HepG2 (cell line): ENCODE measurements around the gene CTF1. TPM values are rescaled to one million over a fixed set of nuclear protein-coding genes. Genes with fewer than 3 reads are reported as not detected.
A peak's percentile ranks its signal among the peaks of the same experiment; 100 is the strongest.

Experiments used
- ERF ChIP-seq: IDR thresholded peaks from 2 replicates; pipeline ENCODE4 v1.6.1; 2018; ENCODE audit warnings: missing biosample characterization, missing genetic modification reagents
- FOXA1 ChIP-seq, 2 experiments: fragments of 450-650 bp in 1 of 2; sonication (generic) in 1 of 2; formaldehyde crosslinking in 1 of 2; IDR thresholded peaks; 2 replicates each; pipeline versions ENCODE4 v1.4.0 to v1.6.1; 2016 to 2020; ENCODE audit warnings: missing genetic modification reagents in 1 of 2
- GABPA ChIP-seq, 2 experiments: IDR thresholded peaks; 2 replicates each; pipeline ENCODE4 v1.6.1; 2011 to 2016; ENCODE audit warnings: low read depth in 2 of 2, low read length in 1 of 2, missing biosample characterization in 1 of 2, missing genetic modification characterization in 1 of 2
- HDAC1 ChIP-seq: sonication (generic); formaldehyde crosslinking; IDR thresholded peaks from 2 replicates; pipeline ENCODE4 v1.5.1; 2020; ENCODE audit warnings: mild to moderate bottlenecking, missing genetic modification reagents
- KAT8 ChIP-seq: IDR thresholded peaks from 2 replicates; pipeline ENCODE4 v1.6.1; 2016; ENCODE audit warnings: missing genetic modification reagents, missing compliant biosample characterization
- MEIS2 ChIP-seq: sonication (generic); formaldehyde crosslinking; IDR thresholded peaks from 2 replicates; pipeline ENCODE4 v1.9.0; 2021; ENCODE audit warnings: mild to moderate bottlenecking, missing genetic modification reagents
- NFATC3 ChIP-seq: sonication (generic); formaldehyde crosslinking; IDR thresholded peaks from 2 replicates; pipeline ENCODE4 v1.5.1; 2020; ENCODE audit warnings: mild to moderate bottlenecking, missing genetic modification reagents
- NR2F1 ChIP-seq, 2 experiments: fragments of 450-650 bp in 1 of 2; formaldehyde crosslinking in 1 of 2; IDR thresholded peaks; 2 replicates each; pipeline versions ENCODE4 v1.5.0 to v1.6.1; 2016 to 2020; ENCODE audit warnings: mild to moderate bottlenecking in 1 of 2, missing compliant biosample characterization in 1 of 2, missing genetic modification reagents in 1 of 2, moderate library complexity in 1 of 2
- PLRG1 ChIP-seq: fragments of 450-650 bp; conservative IDR thresholded peaks from 2 replicates; pipeline ENCODE4 v1.6.1; 2016
- RARG ChIP-seq: sonication (generic); formaldehyde crosslinking; IDR thresholded peaks from 2 replicates; pipeline ENCODE4 v1.4.0; 2020; ENCODE audit warnings: low read depth, mild to moderate bottlenecking, missing genetic modification reagents
- RXRA ChIP-seq: sonication (generic); formaldehyde crosslinking; IDR thresholded peaks from 2 replicates; pipeline ENCODE4 v1.5.1; 2020; ENCODE audit warnings: missing genetic modification reagents
- SALL1 ChIP-seq: sonication (generic); formaldehyde crosslinking; IDR thresholded peaks from 2 replicates; pipeline ENCODE4 v1.8.0; 2022; ENCODE audit warnings: mild to moderate bottlenecking, missing genetic modification reagents
- SCMH1 ChIP-seq: sonication (generic); formaldehyde crosslinking; IDR thresholded peaks from 2 replicates; pipeline ENCODE4 v1.9.0; 2021; ENCODE audit warnings: missing genetic modification reagents, mild to moderate bottlenecking, borderline replicate concordance
- SNAI1 ChIP-seq: sonication (generic); formaldehyde crosslinking; IDR thresholded peaks from 2 replicates; pipeline ENCODE4 v1.5.0; 2020; ENCODE audit warnings: mild to moderate bottlenecking, missing genetic modification reagents, borderline replicate concordance
- SP5 ChIP-seq: IDR thresholded peaks from 2 replicates; pipeline ENCODE4 v1.6.1; 2016; ENCODE audit warnings: low read depth, borderline replicate concordance
- YY1 ChIP-seq: IDR thresholded peaks from 2 replicates; pipeline ENCODE4 v1.6.1; 2011; ENCODE audit warnings: low read length, low read depth, moderate library complexity, mild to moderate bottlenecking; ENCODE audit not compliant: insufficient read depth, insufficient replicate concordance
- ZBTB38 ChIP-seq: sonication (generic); formaldehyde crosslinking; IDR thresholded peaks from 2 replicates; pipeline ENCODE4 v1.5.1; 2020; ENCODE audit warnings: mild to moderate bottlenecking, missing genetic modification reagents
- ZKSCAN5 ChIP-seq: sonication (generic); formaldehyde crosslinking; IDR thresholded peaks from 2 replicates; pipeline ENCODE4 v1.5.1; 2020; ENCODE audit warnings: mild to moderate bottlenecking, missing genetic modification reagents
- ZNF30 ChIP-seq: sonication (generic); formaldehyde crosslinking; IDR thresholded peaks from 2 replicates; pipeline ENCODE4 v1.5.0; 2020; ENCODE audit warnings: mild to moderate bottlenecking, missing genetic modification reagents
- ZNF382 ChIP-seq: sonication (generic); formaldehyde crosslinking; IDR thresholded peaks from 2 replicates; pipeline ENCODE4 v1.5.0; 2020; ENCODE audit warnings: missing genetic modification reagents, mild to moderate bottlenecking, borderline replicate concordance
- ZNF501 ChIP-seq: sonication (generic); formaldehyde crosslinking; IDR thresholded peaks from 2 replicates; pipeline ENCODE4 v1.5.1; 2020; ENCODE audit warnings: mild to moderate bottlenecking, moderate library complexity, missing genetic modification reagents
- ZNF577 ChIP-seq: sonication (generic); formaldehyde crosslinking; IDR thresholded peaks from 2 replicates; pipeline ENCODE4 v1.4.0; 2020; ENCODE audit warnings: mild to moderate bottlenecking, low read depth, missing genetic modification reagents, borderline replicate concordance
- ZNF776 ChIP-seq: sonication (generic); formaldehyde crosslinking; IDR thresholded peaks from 2 replicates; pipeline ENCODE4 v1.4.0; 2020; ENCODE audit warnings: mild to moderate bottlenecking, missing genetic modification reagents
- ZSCAN29 ChIP-seq: sonication (generic); formaldehyde crosslinking; conservative IDR thresholded peaks from 2 replicates; pipeline ENCODE4 v1.4.0; 2020; ENCODE audit warnings: mild to moderate bottlenecking, missing genetic modification reagents
- polyA plus RNA-seq, 8 experiments: library from polyadenylated mRNA; depleted of rRNA in 3 of 8; stranded (reverse) in 7 of 8; unstranded in 1 of 8; fragments of >200 nt; fragmentation: Illumina TruSeq in 4 of 8; extraction: Trizol in 4 of 8; gene quantifications; 2 replicates each; pipeline versions ENCODE4 v1.2.1 to v1.2.3, GENCODE V29; 2011 to 2016; ENCODE audit warnings: low read depth in 4 of 8, missing spikeins in 1 of 8, mixed read lengths in 1 of 8; ENCODE audit not compliant: insufficient read depth in 1 of 8
- total RNA-seq, 5 experiments: library from RNA; depleted of rRNA; stranded (reverse); fragments of >200 nt; fragmentation: Illumina TruSeq; extraction: Trizol; gene quantifications; 2 replicates each; pipeline ENCODE4 v1.2.3, GENCODE V29; 2016; ENCODE audit warnings: low read depth in 1 of 5
- TF ChIP-seq, protein P1 (sequence below): sonication (generic); formaldehyde crosslinking; IDR thresholded peaks from 2 replicates; pipeline ENCODE4 v1.4.0; 2020; ENCODE audit warnings: mild to moderate bottlenecking, missing genetic modification reagents
- TF ChIP-seq, protein P2 (sequence below): IDR thresholded peaks from 2 replicates; pipeline ENCODE4 v1.6.1; 2016; ENCODE audit warnings: missing compliant biosample characterization, missing genetic modification reagents, borderline replicate concordance
- TF ChIP-seq, protein P3 (sequence below): sonication (generic); formaldehyde crosslinking; IDR thresholded peaks from 2 replicates; pipeline ENCODE4 v1.4.0; 2020; ENCODE audit warnings: mild to moderate bottlenecking, missing genetic modification reagents
- TF ChIP-seq, protein P4 (sequence below): sonication (generic); formaldehyde crosslinking; IDR thresholded peaks from 2 replicates; pipeline ENCODE4 v1.8.0; 2022; ENCODE audit warnings: mild to moderate bottlenecking, missing genetic modification reagents, moderate library complexity

The CTF1 gene
- total and polyA plus RNA-seq, 2 of the 13 experiments (the other 11 are each of a cell fraction or from before 2014, with no cell fraction given), result 0.13 to 1.8 TPM

DNA sequence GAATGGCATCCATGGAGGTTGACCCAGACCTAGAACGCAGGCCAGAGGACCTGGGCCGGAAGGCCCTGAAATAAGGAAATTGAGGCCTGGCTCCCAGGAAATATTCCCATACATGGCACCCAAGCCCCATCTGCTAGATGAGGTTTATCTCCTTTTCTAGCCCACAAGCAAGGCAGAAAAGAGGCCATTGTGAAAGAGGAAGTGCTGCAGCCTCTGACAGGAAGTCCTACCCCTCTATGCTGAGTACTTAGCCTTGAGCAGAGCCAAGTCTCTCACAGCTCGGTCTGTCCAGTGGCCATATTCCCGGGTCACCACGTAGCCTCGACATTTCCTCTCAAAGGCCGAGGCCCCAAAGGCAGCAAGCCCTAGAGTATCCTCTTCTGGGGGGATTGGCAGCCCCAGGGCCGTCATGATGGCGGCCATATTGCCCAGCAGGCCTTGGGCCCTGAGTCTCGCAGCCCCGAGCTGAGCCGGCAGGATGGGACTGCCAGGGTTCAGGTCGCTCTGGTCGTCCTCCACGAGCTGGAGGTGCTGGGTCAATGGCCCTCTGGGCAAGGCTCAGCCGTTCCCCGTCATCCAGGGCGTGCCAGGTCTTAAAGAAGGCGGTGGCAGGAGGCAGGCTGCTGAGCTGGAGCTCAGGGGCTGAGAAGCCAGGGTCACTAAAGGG lies 7.8 kb downstream of the CTF1 start (continued):
- TF ChIP-seq ZNF577 (CRISPR knock-in tag) (no peak), PLRG1 (no peak), YY1 (peak; percentile 50), RXRA (CRISPR knock-in tag) (no peak; the same call in 1 of the 2 replicates), ZNF501 (0 out of 2 replicates have a peak, but pooled peaks have one; percentile 17), ZNF776 (CRISPR knock-in tag) (no peak), ZKSCAN5 (CRISPR knock-in tag) (no peak), ZSCAN29 (CRISPR knock-in tag) (no peak), GABPA (IDR thresholded peaks at IDR 0.05; ENCODE audit: low read depth, low read length) (peak; percentile 41), GABPA (CRISPR knock-in tag; IDR thresholded peaks at IDR 0.05; ENCODE audit: low read depth) (no peak), SCMH1 (CRISPR knock-in tag) (no peak), SNAI1 (CRISPR knock-in tag) (no peak), SALL1 (CRISPR knock-in tag) (0 out of 2 replicates have a peak, but pooled peaks have one; percentile 11), KAT8 (CRISPR knock-in tag) (no peak), NFATC3 (0 out of 2 replicates have a peak, but pooled peaks have one; percentile 41), NR2F1 (CRISPR knock-in tag; IDR thresholded peaks at IDR 0.05) (no peak), SP5 (CRISPR knock-in tag) (no peak), HDAC1 (CRISPR knock-in tag) (no peak), ZNF30 (CRISPR knock-in tag) (no peak), ERF (CRISPR knock-in tag) (no peak), ZNF382 (CRISPR knock-in tag) (no peak), RARG (no peak), FOXA1 (IDR thresholded peaks at IDR 0.05) (no peak), FOXA1 (CRISPR knock-in tag; IDR thresholded peaks at IDR 0.05) (no peak), MEIS2 (CRISPR knock-in tag) (no peak), ZBTB38 (CRISPR knock-in tag) (no peak)
- TF ChIP-seq, protein P1, sequence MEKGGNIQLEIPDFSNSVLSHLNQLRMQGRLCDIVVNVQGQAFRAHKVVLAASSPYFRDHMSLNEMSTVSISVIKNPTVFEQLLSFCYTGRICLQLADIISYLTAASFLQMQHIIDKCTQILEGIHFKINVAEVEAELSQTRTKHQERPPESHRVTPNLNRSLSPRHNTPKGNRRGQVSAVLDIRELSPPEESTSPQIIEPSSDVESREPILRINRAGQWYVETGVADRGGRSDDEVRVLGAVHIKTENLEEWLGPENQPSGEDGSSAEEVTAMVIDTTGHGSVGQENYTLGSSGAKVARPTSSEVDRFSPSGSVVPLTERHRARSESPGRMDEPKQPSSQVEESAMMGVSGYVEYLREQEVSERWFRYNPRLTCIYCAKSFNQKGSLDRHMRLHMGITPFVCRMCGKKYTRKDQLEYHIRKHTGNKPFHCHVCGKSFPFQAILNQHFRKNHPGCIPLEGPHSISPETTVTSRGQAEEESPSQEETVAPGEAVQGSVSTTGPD (CRISPR knock-in tag), result no peak
- TF ChIP-seq, protein P2, sequence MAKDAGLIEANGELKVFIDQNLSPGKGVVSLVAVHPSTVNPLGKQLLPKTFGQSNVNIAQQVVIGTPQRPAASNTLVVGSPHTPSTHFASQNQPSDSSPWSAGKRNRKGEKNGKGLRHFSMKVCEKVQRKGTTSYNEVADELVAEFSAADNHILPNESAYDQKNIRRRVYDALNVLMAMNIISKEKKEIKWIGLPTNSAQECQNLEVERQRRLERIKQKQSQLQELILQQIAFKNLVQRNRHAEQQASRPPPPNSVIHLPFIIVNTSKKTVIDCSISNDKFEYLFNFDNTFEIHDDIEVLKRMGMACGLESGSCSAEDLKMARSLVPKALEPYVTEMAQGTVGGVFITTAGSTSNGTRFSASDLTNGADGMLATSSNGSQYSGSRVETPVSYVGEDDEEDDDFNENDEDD (CRISPR knock-in tag), result no peak
- TF ChIP-seq, protein P3, sequence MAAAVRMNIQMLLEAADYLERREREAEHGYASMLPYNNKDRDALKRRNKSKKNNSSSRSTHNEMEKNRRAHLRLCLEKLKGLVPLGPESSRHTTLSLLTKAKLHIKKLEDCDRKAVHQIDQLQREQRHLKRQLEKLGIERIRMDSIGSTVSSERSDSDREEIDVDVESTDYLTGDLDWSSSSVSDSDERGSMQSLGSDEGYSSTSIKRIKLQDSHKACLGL (CRISPR knock-in tag), result 0 out of 2 replicates have a peak, but pooled peaks have one; percentile 17
- TF ChIP-seq, protein P4, sequence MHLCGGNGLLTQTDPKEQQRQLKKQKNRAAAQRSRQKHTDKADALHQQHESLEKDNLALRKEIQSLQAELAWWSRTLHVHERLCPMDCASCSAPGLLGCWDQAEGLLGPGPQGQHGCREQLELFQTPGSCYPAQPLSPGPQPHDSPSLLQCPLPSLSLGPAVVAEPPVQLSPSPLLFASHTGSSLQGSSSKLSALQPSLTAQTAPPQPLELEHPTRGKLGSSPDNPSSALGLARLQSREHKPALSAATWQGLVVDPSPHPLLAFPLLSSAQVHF (CRISPR knock-in tag), result no peak
